ENCODE data around the gene LRRC8B. TPM values are rescaled to one million over a fixed set of nuclear protein-coding genes. Genes with fewer than 3 reads are reported as not detected.

LRRC8B gene
- total RNA-seq, 1 donor from 2014 or later, result 3.6 TPM

- Histone ChIP-seq H3K27ac (replicated peaks) (no peak overlapping the region), H3K36me3 (peaks cover 21% of the 10 kb centered on the region), H3K9me3 (replicated peaks) (no peaks in the 10 kb centered on the region), H3K4me1 (no peaks in the 10 kb centered on the region), H3K27me3 (ENCODE audit: low read depth) (no peaks in the 10 kb centered on the region), H3K4me3 (no peak overlapping the region)
- DNase-seq, result no peak
- intact Hi-C loops (cut with micrococcal nuclease), result no loop called here
- TF ChIP-seq CTCF (IDR thresholded peaks at IDR 0.05; ENCODE audit: borderline replicate concordance), result no peak
Measured at GRCh38 chr1:89578946-89579684, 54.5 kb downstream of the LRRC8B start.

- no peak overlapping the region for H3K4me3 ChIP-seq
- no peak for TF ChIP-seq CTCF (IDR thresholded peaks at IDR 0.05; ENCODE audit: borderline replicate concordance)
- no peaks in the 10 kb centered on the region for H3K9me3 ChIP-seq (replicated peaks)
- DNase-seq, result no peak
- H3K27me3 ChIP-seq (ENCODE audit: low read depth), result no peaks in the 10 kb centered on the region
- no peaks in the 10 kb centered on the region for H3K4me1 ChIP-seq
- intact Hi-C loops (cut with micrococcal nuclease), result no loop called here
- no peak overlapping the region for H3K27ac ChIP-seq (replicated peaks)
- peaks cover 26% of the 10 kb centered on the region for H3K36me3 ChIP-seq
Measured at GRCh38 chr1:89580036-89580435, 55.4 kb downstream of the LRRC8B start.

- Histone ChIP-seq H3K27ac (replicated peaks) (no peak overlapping the region), H3K36me3 (peaks cover 32% of the 10 kb centered on the region), H3K27me3 (ENCODE audit: low read depth) (no peaks in the 10 kb centered on the region), H3K4me1 (no peaks in the 10 kb centered on the region), H3K4me3 (no peak overlapping the region), H3K9me3 (replicated peaks) (no peaks in the 10 kb centered on the region)
- no peak for DNase-seq
- intact Hi-C loops (cut with micrococcal nuclease), result no loop called here
- no peak for TF ChIP-seq CTCF (IDR thresholded peaks at IDR 0.05; ENCODE audit: borderline replicate concordance)
Measured at GRCh38 chr1:89581859-89582258, 57.2 kb downstream of the LRRC8B start.

GRCh38 chr1:89582571-89582970 is 57.9 kb downstream of the LRRC8B start:
- H3K27ac ChIP-seq (replicated peaks), result no peak overlapping the region
- no peak for TF ChIP-seq CTCF (IDR thresholded peaks at IDR 0.05; ENCODE audit: borderline replicate concordance)
- no peak overlapping the region for H3K4me3 ChIP-seq
- peaks cover 32% of the 10 kb centered on the region for H3K36me3 ChIP-seq
- H3K9me3 ChIP-seq (replicated peaks), result no peaks in the 10 kb centered on the region
- H3K4me1 ChIP-seq, result no peaks in the 10 kb centered on the region
- intact Hi-C loops (cut with micrococcal nuclease), result no loop called here
- no peak for DNase-seq
- H3K27me3 ChIP-seq (ENCODE audit: low read depth), result no peaks in the 10 kb centered on the region

GRCh38 chr1:89584211-89584610 is 59.6 kb downstream of the LRRC8B start:
- peaks cover 3% of the 10 kb centered on the region for H3K4me1 ChIP-seq
- peaks cover 32% of the 10 kb centered on the region for H3K36me3 ChIP-seq
- H3K4me3 ChIP-seq, result no peak overlapping the region
- H3K27me3 ChIP-seq (ENCODE audit: low read depth), result no peaks in the 10 kb centered on the region
- intact Hi-C loops (cut with micrococcal nuclease), result no loop called here
- no peaks in the 10 kb centered on the region for H3K9me3 ChIP-seq (replicated peaks)
- no peak for DNase-seq
- no peak for TF ChIP-seq CTCF (IDR thresholded peaks at IDR 0.05; ENCODE audit: borderline replicate concordance)
- no peak overlapping the region for H3K27ac ChIP-seq (replicated peaks)
